Upper lobe of left lung (tissue), 6 donors: Measurements from ENCODE around the gene TEX55. TPM values are rescaled to one million over a fixed set of nuclear protein-coding genes. Genes with fewer than 3 reads are reported as not detected.

Experiments
- ATAC-seq, 2 donors: fragments of 200-7000 bp; cut with Tn5 transposase; one replicate each; pipeline ENCODE4 v1.9.1; 2022; ENCODE audit warnings: mild to moderate bottlenecking in 2 of 2, moderate library complexity in 2 of 2; ENCODE audit not compliant: low FRiP score in 2 of 2
- DNase-seq, 2 donors: peaks; one replicate each; pipeline ENCODE4 v3.0.0-alpha.2; 2019 to 2020
- H3K27ac ChIP-seq, 4 donors: fragments of 200-600 bp; sonication (generic); one replicate each; pipeline ENCODE4 v1.5.1; 2016 to 2019
- H3K27me3 ChIP-seq, 4 donors: fragments of 200-600 bp; sonication (generic); one replicate each; pipeline ENCODE4 v1.5.1; 2017 to 2019
- H3K36me3 ChIP-seq, 4 donors: fragments of 200-600 bp; sonication (generic); one replicate each; pipeline ENCODE4 v1.5.1; 2016 to 2019
- H3K4me1 ChIP-seq, 4 donors: fragments of 200-600 bp; sonication (generic); one replicate each; pipeline ENCODE4 v1.5.1; 2018 to 2019
- H3K4me3 ChIP-seq, 4 donors: fragments of 200-600 bp; sonication (generic); one replicate each; pipeline ENCODE4 v1.5.1; 2017 to 2019; ENCODE audit warnings: mild to moderate bottlenecking in 2 of 4, moderate library complexity in 1 of 4
- H3K9me3 ChIP-seq, 4 donors: fragments of 200-600 bp; sonication (generic); one replicate each; pipeline ENCODE4 v1.5.1; 2018 to 2019
- CTCF ChIP-seq, 6 experiments: fragments of 450-650 bp in 4 of 6; fragments of 200-600 bp in 2 of 6; sonication (generic) in 2 of 6; IDR thresholded peaks; one replicate each; pipeline ENCODE4 v1.5.1; 2016 to 2019; ENCODE audit warnings: antibody characterized with exemption in 6 of 6
- EP300 ChIP-seq, 4 donors: sonication (generic); formaldehyde crosslinking; IDR thresholded peaks; one replicate each; pipeline ENCODE4 v1.5.1; 2017; ENCODE audit warnings: antibody characterized with exemption in 4 of 4, control low read depth in 2 of 4
- POLR2A ChIP-seq, 4 donors: fragments of 450-650 bp; IDR thresholded peaks; one replicate each; pipeline ENCODE4 v1.5.1; 2016 to 2017; ENCODE audit warnings: antibody characterized with exemption in 4 of 4, mild to moderate bottlenecking in 2 of 4
- POLR2AphosphoS5 ChIP-seq, 2 donors: sonication (generic); formaldehyde crosslinking; IDR thresholded peaks; one replicate each; pipeline ENCODE4 v1.5.1; 2017; ENCODE audit warnings: antibody characterized with exemption in 2 of 2
- WGBS, 2 donors: methylation state at CpG; one replicate each; pipeline ENCODE4 v1.1.5; 2017 to 2018; 5-methylcytosine and 5-hydroxymethylcytosine counted together
- total RNA-seq, 6 donors: library from RNA; depleted of rRNA in 4 of 6; stranded (reverse); fragments of >200 nt in 4 of 6; gene quantifications; one replicate each; pipeline versions ENCODE4 v1.1.0 to v1.2.1, GENCODE V29; 2016 to 2021
- donor health status: DM: no; HTN: no; CAD: no; lungs with moderate emphysema.
- donor health status: DM: no; HTN: yes; CAD: no; lungs with severe emphysema.

The TEX55 gene
- total RNA-seq, 6 donors from 2014 or later: not detected

GRCh38 chr3:119175872-119176756, 30.1 kb downstream of the TEX55 start:
- TF ChIP-seq EP300 (IDR thresholded peaks at IDR 0.05): no peak
- no peaks in the 10 kb centered on the region for H3K9me3 ChIP-seq
- ATAC-seq: peak in 1 of 2 donors; percentile 76
- WGBS, 2 donors: 78 to 79% methylated on average over 10 of the region's 10 CpGs
- DNase-seq: no peak
- no peak overlapping the region for H3K4me3 ChIP-seq
- H3K27ac ChIP-seq: no peak overlapping the region
- H3K4me1 ChIP-seq: no peaks in the 10 kb centered on the region
- no peaks in the 10 kb centered on the region for H3K36me3 ChIP-seq
- H3K27me3 ChIP-seq: no peaks in the 10 kb centered on the region

GRCh38 chr3:119176778-119177177, 30.8 kb downstream of the TEX55 start:
- Histone ChIP-seq H3K27me3 (no peaks in the 10 kb centered on the region), H3K4me1 (no peaks in the 10 kb centered on the region), H3K4me3 (no peak overlapping the region), H3K36me3 (no peaks in the 10 kb centered on the region), H3K27ac (no peak overlapping the region), H3K9me3 (no peaks in the 10 kb centered on the region)
- no peak for TF ChIP-seq CTCF (IDR thresholded peaks at IDR 0.05)
- no peak for TF ChIP-seq EP300 (IDR thresholded peaks at IDR 0.05)
- TF ChIP-seq POLR2AphosphoS5 (IDR thresholded peaks at IDR 0.05): no peak
- TF ChIP-seq POLR2A (IDR thresholded peaks at IDR 0.05): no peak
- DNase-seq (no peak), ATAC-seq (no peak)
- 70 to 78% methylated on average over 4 of the region's 4 CpGs for WGBS, 2 donors

GRCh38 chr3:119177321-119177720, 31.4 kb downstream of the TEX55 start:
- no peak for TF ChIP-seq POLR2AphosphoS5 (IDR thresholded peaks at IDR 0.05)
- no peak for TF ChIP-seq CTCF (IDR thresholded peaks at IDR 0.05)
- TF ChIP-seq EP300 (IDR thresholded peaks at IDR 0.05): no peak
- TF ChIP-seq POLR2A (IDR thresholded peaks at IDR 0.05): no peak
- no peak for DNase-seq
- no peak for ATAC-seq
- 78 to 79% methylated on average over 4 of the region's 4 CpGs for WGBS, 2 donors
- Histone ChIP-seq H3K9me3 (no peaks in the 10 kb centered on the region), H3K4me1 (no peaks in the 10 kb centered on the region), H3K27me3 (no peaks in the 10 kb centered on the region), H3K27ac (no peak overlapping the region), H3K36me3 (no peaks in the 10 kb centered on the region), H3K4me3 (no peak overlapping the region)

- Histone ChIP-seq H3K4me1 (no peaks in the 10 kb centered on the region), H3K9me3 (no peaks in the 10 kb centered on the region), H3K36me3 (no peaks in the 10 kb centered on the region), H3K4me3 (no peak overlapping the region), H3K27me3 (no peaks in the 10 kb centered on the region), H3K27ac (no peak overlapping the region)
- WGBS, 2 donors: 64 to 83% methylated on average over 3 of the region's 3 CpGs
- ATAC-seq (no peak), DNase-seq (no peak)
- TF ChIP-seq EP300 (IDR thresholded peaks at IDR 0.05) (no peak), CTCF (IDR thresholded peaks at IDR 0.05) (no peak), POLR2A (IDR thresholded peaks at IDR 0.05) (no peak), POLR2AphosphoS5 (IDR thresholded peaks at IDR 0.05) (no peak)
These were observed 35.8 kb downstream of the TEX55 start for GRCh38 chr3:119181765-119182164.

- ATAC-seq: no peak
- no peaks in the 10 kb centered on the region for H3K4me1 ChIP-seq
- WGBS, 2 donors: 76 to 88% methylated on average over 9 of the region's 9 CpGs
- no peak overlapping the region for H3K27ac ChIP-seq
- no peaks in the 10 kb centered on the region for H3K27me3 ChIP-seq
- no peak for DNase-seq
- H3K36me3 ChIP-seq: no peaks in the 10 kb centered on the region
- H3K9me3 ChIP-seq: no peaks in the 10 kb centered on the region
- no peak overlapping the region for H3K4me3 ChIP-seq
- TF ChIP-seq POLR2A (IDR thresholded peaks at IDR 0.05) (no peak), EP300 (IDR thresholded peaks at IDR 0.05) (no peak), POLR2AphosphoS5 (IDR thresholded peaks at IDR 0.05) (no peak), CTCF (IDR thresholded peaks at IDR 0.05) (no peak)
These were observed 38.1 kb downstream of the TEX55 start for GRCh38 chr3:119184111-119184510.
